ENCODE results near the gene TBC1D30.
A peak's percentile ranks its signal among the peaks of the same experiment; 100 is the strongest.
"Not testable (repeated sequence)": the region's sequence is repeated elsewhere in the genome, so short reads cannot be mapped to it uniquely, and the experiment has no call there.

Gene TBC1D30

GRCh38 chr12:64796205-64796845, 28.1 kb upstream of the TBC1D30 start:
- no peaks in the 10 kb centered on the region for H3K9me3 Mint-ChIP-seq
- DNase-seq, result no peak
- peaks cover 16% of the 10 kb centered on the region for H3K27me3 Mint-ChIP-seq
- H3K4me3 Mint-ChIP-seq, result no peak overlapping the region
- H3K27ac Mint-ChIP-seq, result no peak overlapping the region
- no peaks in the 10 kb centered on the region for H3K4me1 Mint-ChIP-seq (ENCODE audit: low read depth)
- H3K36me3 Mint-ChIP-seq (ENCODE audit: low read depth), result no peaks in the 10 kb centered on the region

DNA sequence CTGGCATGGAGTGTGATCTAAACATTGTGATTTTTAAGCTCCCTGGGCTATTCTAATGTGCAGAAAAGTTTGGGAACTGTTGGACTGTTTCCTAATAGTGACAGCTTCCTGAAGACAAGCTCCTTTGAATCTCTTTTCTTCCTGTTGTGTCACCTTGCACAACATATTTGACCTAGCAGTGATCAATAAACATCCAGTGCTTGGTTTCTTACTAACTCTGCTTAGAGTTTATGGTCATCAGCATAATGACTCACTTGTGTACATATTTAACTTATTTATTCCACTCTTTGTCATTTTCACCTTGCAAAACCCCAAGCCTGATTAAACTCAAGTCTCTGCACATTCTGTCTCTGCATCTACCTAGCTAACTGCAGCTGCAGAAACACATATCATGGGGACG, 27.3 kb upstream of the TBC1D30 start:
- H3K36me3 Mint-ChIP-seq (ENCODE audit: low read depth), result no peaks in the 10 kb centered on the region
- H3K4me1 Mint-ChIP-seq (ENCODE audit: low read depth), result peaks cover 2% of the 10 kb centered on the region
- H3K4me3 Mint-ChIP-seq, result no peak overlapping the region
- no peak for DNase-seq
- no peak overlapping the region for H3K27ac Mint-ChIP-seq
- H3K27me3 Mint-ChIP-seq, result peaks cover 19% of the 10 kb centered on the region
- no peaks in the 10 kb centered on the region for H3K9me3 Mint-ChIP-seq

- no peaks in the 10 kb centered on the region for H3K36me3 Mint-ChIP-seq (ENCODE audit: low read depth)
- no peak overlapping the region for H3K4me3 Mint-ChIP-seq
- no peak for DNase-seq
- no peaks in the 10 kb centered on the region for H3K9me3 Mint-ChIP-seq
- H3K27me3 Mint-ChIP-seq, result peaks cover 26% of the 10 kb centered on the region
- no peak overlapping the region for H3K27ac Mint-ChIP-seq
- peaks cover 2% of the 10 kb centered on the region for H3K4me1 Mint-ChIP-seq (ENCODE audit: low read depth)
Observed at GRCh38 chr12:64798165-64798564, 26.3 kb upstream of the TBC1D30 start.

DNA sequence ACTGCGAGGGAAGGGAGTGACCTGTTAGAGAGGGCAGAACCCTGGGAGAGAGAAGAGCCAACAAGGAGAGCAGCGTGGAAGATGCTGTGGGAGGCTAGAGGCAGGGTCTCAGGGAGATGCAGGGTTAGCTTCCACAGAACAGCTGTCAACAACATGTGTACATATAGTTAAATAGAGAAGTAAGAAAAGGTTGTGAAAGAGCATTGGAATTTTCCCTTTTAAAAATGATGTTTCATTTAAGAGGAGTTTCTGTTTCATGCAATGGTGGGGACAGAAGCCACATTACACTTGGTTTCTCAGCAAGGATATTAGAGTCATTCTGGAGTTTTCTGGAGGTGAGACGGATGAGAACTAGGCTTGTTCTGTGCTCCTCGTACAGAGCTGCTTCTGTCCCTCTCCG, 23.8 kb upstream of the TBC1D30 start:
- Mint-ChIP-seq H3K4me1 (ENCODE audit: low read depth) (peaks cover 2% of the 10 kb centered on the region), H3K27me3 (peaks cover 37% of the 10 kb centered on the region), H3K4me3 (no peak overlapping the region), H3K9me3 (no peaks in the 10 kb centered on the region), H3K36me3 (ENCODE audit: low read depth) (no peaks in the 10 kb centered on the region), H3K27ac (no peak overlapping the region)
- no peak for DNase-seq

GRCh38 chr12:64801381-64801780, 23.1 kb upstream of the TBC1D30 start:
- DNase-seq, result no peak
- Mint-ChIP-seq H3K4me3 (no peak overlapping the region), H3K27me3 (peaks cover 41% of the 10 kb centered on the region), H3K36me3 (ENCODE audit: low read depth) (no peaks in the 10 kb centered on the region), H3K27ac (no peak overlapping the region), H3K4me1 (ENCODE audit: low read depth) (peaks cover 2% of the 10 kb centered on the region), H3K9me3 (no peaks in the 10 kb centered on the region)

DNA sequence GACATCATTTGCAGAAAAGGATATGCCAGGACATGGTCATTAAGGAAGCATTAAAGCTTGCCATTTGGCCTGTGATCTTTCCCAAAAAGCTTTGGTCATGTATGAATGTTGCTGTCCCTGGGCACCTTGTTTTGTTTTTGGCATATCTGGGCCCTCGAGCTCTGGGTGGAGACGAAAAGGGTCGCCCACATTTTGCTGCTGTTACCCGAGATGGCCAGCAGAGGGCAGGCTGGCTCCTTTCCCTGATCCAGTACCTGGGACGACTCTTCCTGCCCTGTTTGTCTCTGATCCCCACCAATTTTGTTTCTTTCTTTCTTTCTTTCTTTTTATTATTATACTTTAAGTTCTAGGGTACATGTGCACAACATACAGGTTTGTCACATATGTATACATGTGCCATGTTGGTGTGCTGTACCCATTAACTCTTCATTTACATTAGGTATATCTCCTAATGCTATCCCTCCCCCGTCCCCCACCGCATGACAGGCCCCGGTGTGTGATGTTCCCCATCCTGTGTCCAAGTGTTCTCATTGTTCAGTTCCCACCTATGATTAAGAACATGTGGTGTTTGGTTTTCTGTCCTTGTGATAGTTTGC, 22.2 kb upstream of the TBC1D30 start:
- H3K27me3 Mint-ChIP-seq, result peaks cover 50% of the 10 kb centered on the region
- peak; percentile 72 for DNase-seq
- not testable (repeated sequence) for H3K27ac Mint-ChIP-seq; H3K4me3 Mint-ChIP-seq; H3K9me3 Mint-ChIP-seq; H3K4me1 Mint-ChIP-seq (ENCODE audit: low read depth); H3K36me3 Mint-ChIP-seq (ENCODE audit: low read depth)

- Mint-ChIP-seq H3K36me3 (ENCODE audit: low read depth) (no peaks in the 10 kb centered on the region), H3K27me3 (peaks cover 66% of the 10 kb centered on the region), H3K9me3 (no peaks in the 10 kb centered on the region), H3K27ac (no peak overlapping the region), H3K4me1 (ENCODE audit: low read depth) (peaks cover 4% of the 10 kb centered on the region), H3K4me3 (no peak overlapping the region)
- DNase-seq, result no peak
Observed at GRCh38 chr12:64806173-64806572, 18.3 kb upstream of the TBC1D30 start.

DNA sequence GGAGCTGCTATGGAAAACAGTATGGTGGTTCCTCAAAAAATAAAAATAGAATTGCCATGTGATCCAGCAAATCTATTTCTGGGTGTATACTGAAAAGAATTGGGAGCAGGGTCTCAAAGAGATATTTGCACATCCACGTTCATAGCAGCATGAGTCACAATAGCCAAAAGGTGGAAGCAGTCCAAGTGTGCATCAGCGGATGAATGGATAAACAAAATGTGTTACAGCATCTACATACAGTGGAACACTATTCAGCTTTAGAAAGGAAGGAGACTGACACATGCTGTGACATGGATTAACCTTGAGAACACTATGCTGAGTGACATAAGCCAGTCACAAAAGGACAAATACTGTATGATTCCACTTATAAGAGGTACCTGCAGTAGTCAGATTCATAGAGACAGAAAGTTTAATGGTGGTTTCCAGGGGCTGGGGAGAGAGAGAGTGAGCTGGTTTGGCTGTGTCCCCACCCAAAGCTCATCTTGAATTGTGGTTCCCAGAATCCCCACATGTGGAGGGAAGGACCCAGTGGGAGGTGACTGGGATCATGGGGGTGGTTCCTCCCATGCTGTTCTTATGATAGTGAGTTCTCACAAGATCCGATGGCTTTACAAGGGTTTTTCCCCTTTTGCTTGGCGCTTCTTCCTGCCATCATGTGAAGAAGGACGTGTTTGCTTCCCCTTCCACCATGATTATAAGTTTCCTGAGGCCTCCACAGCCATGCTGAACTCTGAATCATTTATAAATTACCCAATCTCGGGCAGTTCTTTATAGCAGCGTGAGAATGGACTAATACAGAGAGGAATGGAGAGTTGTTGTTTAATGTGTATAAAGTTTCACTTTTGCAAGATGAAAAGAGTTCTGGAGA, 17.6 kb upstream of the TBC1D30 start:
- DNase-seq, result no peak
- H3K27me3 Mint-ChIP-seq, result peaks cover 70% of the 10 kb centered on the region
- H3K27ac Mint-ChIP-seq, result no peak overlapping the region
- no peaks in the 10 kb centered on the region for H3K9me3 Mint-ChIP-seq
- H3K36me3 Mint-ChIP-seq (ENCODE audit: low read depth), result no peaks in the 10 kb centered on the region
- peaks cover 4% of the 10 kb centered on the region for H3K4me1 Mint-ChIP-seq (ENCODE audit: low read depth)
- H3K4me3 Mint-ChIP-seq, result no peak overlapping the region

DNA sequence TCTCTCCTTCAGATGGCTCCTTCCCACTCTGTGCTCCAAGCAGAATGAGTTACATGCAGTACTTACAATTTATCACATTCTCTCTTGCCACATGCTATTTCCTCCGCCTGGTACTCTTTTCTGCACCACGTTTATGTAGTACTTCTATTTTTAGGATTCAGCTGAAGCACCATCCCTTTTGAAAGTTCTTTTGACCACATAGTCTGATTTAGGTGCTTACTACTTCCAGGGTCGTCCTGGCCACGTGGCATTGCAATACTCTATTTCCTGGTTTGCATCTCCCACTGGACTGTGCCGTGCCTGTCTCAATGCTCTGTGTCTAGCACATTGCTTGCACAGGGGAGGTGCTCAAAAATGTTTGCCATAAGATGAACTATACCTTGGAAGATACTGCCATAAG, 16.3 kb upstream of the TBC1D30 start:
- peaks cover 2% of the 10 kb centered on the region for H3K4me1 Mint-ChIP-seq (ENCODE audit: low read depth)
- H3K36me3 Mint-ChIP-seq (ENCODE audit: low read depth), result no peaks in the 10 kb centered on the region
- no peak for DNase-seq
- H3K9me3 Mint-ChIP-seq, result no peaks in the 10 kb centered on the region
- no peak overlapping the region for H3K27ac Mint-ChIP-seq
- no peak overlapping the region for H3K4me3 Mint-ChIP-seq
- peaks cover 68% of the 10 kb centered on the region for H3K27me3 Mint-ChIP-seq

DNA sequence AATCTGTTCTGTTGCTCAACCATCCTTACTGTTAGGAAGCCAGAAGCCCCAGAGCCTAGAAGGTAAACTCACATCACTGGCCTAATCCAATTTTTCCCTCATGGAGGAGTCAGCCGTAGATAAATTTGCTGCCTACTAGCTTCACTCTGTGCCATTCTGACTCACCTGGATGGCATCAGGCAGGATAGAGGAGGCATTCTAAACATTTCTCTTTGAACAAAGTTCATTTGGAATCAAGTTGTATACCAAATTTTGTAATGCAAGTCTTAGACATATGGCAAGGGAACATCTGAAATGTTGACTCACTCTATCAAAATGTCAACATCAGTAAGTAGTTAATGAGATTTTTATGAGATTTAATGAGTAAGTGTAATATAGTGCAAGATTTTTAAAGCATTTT, 13.6 kb upstream of the TBC1D30 start:
- Mint-ChIP-seq H3K9me3 (no peaks in the 10 kb centered on the region), H3K4me1 (ENCODE audit: low read depth) (peaks cover 2% of the 10 kb centered on the region), H3K27ac (no peak overlapping the region), H3K4me3 (no peak overlapping the region), H3K27me3 (peaks cover 61% of the 10 kb centered on the region), H3K36me3 (ENCODE audit: low read depth) (no peaks in the 10 kb centered on the region)
- DNase-seq, result no peak

DNA sequence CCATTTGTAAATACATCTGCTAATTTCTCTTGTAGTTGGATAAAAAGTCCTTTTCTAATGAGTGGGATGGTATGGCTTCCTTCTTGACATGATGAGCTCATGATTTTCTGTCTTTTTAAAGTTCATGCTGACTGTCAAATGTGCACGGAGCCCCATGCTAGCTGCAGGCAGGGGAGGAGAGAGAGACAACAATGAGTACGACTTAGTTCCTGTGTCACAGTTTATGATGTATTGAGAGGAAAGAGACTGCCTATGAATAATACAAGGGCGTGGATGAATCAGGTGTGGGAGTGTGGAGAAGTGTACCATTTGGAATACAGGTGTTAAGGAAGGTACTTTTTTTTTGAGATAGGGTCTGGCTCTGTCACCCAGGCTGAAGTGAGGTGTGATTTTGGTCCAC, 10.7 kb upstream of the TBC1D30 start:
- Mint-ChIP-seq H3K9me3 (no peaks in the 10 kb centered on the region), H3K4me1 (ENCODE audit: low read depth) (no peaks in the 10 kb centered on the region), H3K27me3 (peaks cover 42% of the 10 kb centered on the region), H3K36me3 (ENCODE audit: low read depth) (no peaks in the 10 kb centered on the region), H3K27ac (no peak overlapping the region), H3K4me3 (no peak overlapping the region)
- no peak for DNase-seq

DNA sequence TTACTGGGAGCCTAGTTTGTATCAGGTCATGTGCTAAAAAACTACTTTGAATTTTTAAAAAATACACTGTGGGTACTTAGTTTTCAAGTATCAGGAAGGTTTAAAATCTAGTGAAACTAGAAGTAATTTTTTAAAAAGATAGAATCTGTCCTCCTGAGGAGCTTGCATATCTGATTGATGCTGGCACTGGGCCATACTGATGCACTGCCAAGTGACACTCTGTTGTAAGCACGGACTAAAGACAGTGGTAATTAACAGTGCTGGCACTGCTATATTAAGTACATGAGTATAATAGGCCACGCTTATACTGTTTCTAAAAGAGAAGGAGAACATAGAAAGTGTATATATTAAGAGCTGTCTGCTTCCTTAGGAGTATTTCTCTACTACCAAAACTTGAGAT, 10.0 kb upstream of the TBC1D30 start:
- peaks cover 36% of the 10 kb centered on the region for H3K27me3 Mint-ChIP-seq
- H3K4me1 Mint-ChIP-seq (ENCODE audit: low read depth), result no peaks in the 10 kb centered on the region
- H3K4me3 Mint-ChIP-seq, result no peak overlapping the region
- DNase-seq, result no peak
- H3K36me3 Mint-ChIP-seq (ENCODE audit: low read depth), result no peaks in the 10 kb centered on the region
- H3K9me3 Mint-ChIP-seq, result no peaks in the 10 kb centered on the region
- no peak overlapping the region for H3K27ac Mint-ChIP-seq

DNA sequence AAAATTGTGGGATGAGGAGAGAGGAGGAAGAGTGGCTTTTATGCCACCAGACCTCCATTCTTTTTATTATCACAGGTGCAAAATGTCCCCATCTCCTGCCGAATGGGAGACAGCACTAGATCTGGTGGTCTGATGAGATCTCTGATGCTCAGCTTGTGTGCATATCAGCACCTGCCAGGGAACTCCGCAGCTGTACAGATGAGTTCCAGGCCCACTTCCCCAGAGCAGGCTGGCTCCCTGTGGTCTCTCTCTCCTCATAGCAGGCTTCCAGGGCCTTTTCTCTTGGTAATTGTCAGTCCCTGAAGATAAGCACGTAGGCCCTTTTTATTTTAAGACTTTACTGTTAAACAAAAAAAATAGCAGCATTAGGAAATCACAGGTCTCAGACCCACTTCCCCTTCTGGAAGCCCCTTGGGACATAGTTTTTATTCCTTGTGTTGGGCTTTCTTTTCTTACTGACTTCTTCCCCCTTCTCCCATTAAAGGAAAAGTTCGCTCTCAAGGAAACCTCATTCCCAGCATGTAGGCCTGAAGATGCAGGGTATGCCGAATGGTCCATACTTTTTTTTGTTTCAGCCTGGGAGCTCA, 4.5 kb upstream of the TBC1D30 start:
- Mint-ChIP-seq H3K27ac (no peak overlapping the region), H3K9me3 (peaks cover 2% of the 10 kb centered on the region), H3K4me1 (ENCODE audit: low read depth) (peaks cover 9% of the 10 kb centered on the region), H3K4me3 (no peak overlapping the region), H3K27me3 (peaks cover 27% of the 10 kb centered on the region), H3K36me3 (ENCODE audit: low read depth) (no peaks in the 10 kb centered on the region)
- no peak for DNase-seq

DNA sequence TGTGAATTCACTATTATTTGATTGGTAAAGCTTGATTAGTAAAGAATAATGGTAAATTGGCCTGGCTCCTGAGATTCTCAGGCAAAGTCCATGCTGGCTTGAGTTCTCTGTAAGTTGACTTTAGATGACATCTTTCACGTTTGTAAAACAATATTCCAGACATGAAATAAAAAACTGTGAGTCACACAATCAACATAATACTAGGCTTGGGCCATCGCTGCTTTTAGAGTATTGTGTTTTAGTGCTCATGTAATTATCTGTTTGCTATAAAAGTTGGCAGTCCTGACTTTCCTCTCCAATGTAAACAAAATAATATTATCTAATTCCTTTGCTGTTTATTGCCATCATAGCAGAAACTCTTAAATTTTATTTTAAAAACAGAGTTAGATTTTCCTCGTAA, 3.9 kb upstream of the TBC1D30 start:
- Mint-ChIP-seq H3K36me3 (ENCODE audit: low read depth) (no peaks in the 10 kb centered on the region), H3K27me3 (peaks cover 34% of the 10 kb centered on the region)

More for the DNA sequence above, 3.9 kb upstream of the TBC1D30 start:
- Mint-ChIP-seq H3K4me1 (ENCODE audit: low read depth) (peaks cover 14% of the 10 kb centered on the region), H3K4me3 (no peak overlapping the region), H3K27ac (no peak overlapping the region), H3K9me3 (peaks cover 2% of the 10 kb centered on the region)
- no peak for DNase-seq

All from activated T-cell treated with anti-CD3 and anti-CD28 coated beads, Interleukin-2, amount 50 U/mL, for 24 hours (primary cell).